ENCODE results near the gene AOAH. TPM values are rescaled to one million over a fixed set of nuclear protein-coding genes. Genes with fewer than 3 reads are reported as not detected.

The AOAH gene
- total RNA-seq, 1 donor from 2014 or later, result 7.4 TPM

GRCh38 chr7:36747280-36748016 is 23.2 kb upstream of the AOAH start:
- Histone ChIP-seq H3K4me1 (no peaks in the 10 kb centered on the region), H3K27ac (no peak overlapping the region), H3K36me3 (no peaks in the 10 kb centered on the region), H3K9me3 (no peaks in the 10 kb centered on the region), H3K4me3 (no peak overlapping the region), H3K27me3 (no peaks in the 10 kb centered on the region)
- no peak for DNase-seq (ENCODE audit: extremely low spot score in 2 of 2)
- intact Hi-C loops (cut with DNase I), result no loop called here
- TF ChIP-seq POLR2A (IDR thresholded peaks at IDR 0.05), result no peak
- TF ChIP-seq CTCF (IDR thresholded peaks at IDR 0.05), result no peak
- TF ChIP-seq POLR2AphosphoS5 (IDR thresholded peaks at IDR 0.05; ENCODE audit: insufficient read depth in 1 of 2, low read depth in 1 of 2), result no peak

- Histone ChIP-seq H3K27me3 (no peaks in the 10 kb centered on the region), H3K27ac (no peak overlapping the region), H3K36me3 (no peaks in the 10 kb centered on the region), H3K4me3 (no peak overlapping the region), H3K9me3 (no peaks in the 10 kb centered on the region), H3K4me1 (no peaks in the 10 kb centered on the region)
- no peak for TF ChIP-seq CTCF (IDR thresholded peaks at IDR 0.05)
- intact Hi-C loops (cut with DNase I), result no loop called here
- no peak for DNase-seq (ENCODE audit: extremely low spot score in 2 of 2)
Observed at GRCh38 chr7:36746347-36746746, 22.1 kb upstream of the AOAH start.

- TF ChIP-seq CTCF (IDR thresholded peaks at IDR 0.05) (no peak), POLR2AphosphoS5 (IDR thresholded peaks at IDR 0.05; ENCODE audit: insufficient read depth in 1 of 2, low read depth in 1 of 2) (no peak), POLR2A (IDR thresholded peaks at IDR 0.05) (no peak)
- Histone ChIP-seq H3K4me3 (no peak overlapping the region), H3K27ac (no peak overlapping the region), H3K27me3 (no peaks in the 10 kb centered on the region), H3K9me3 (no peaks in the 10 kb centered on the region), H3K36me3 (no peaks in the 10 kb centered on the region), H3K4me1 (no peaks in the 10 kb centered on the region)
- peak in 1 of 2 donors; percentile 14 for DNase-seq (ENCODE audit: extremely low spot score in 2 of 2)
- intact Hi-C loops (cut with DNase I), result no loop called here
Observed at GRCh38 chr7:36742911-36743775, 18.8 kb upstream of the AOAH start.

- no peak overlapping the region for H3K4me3 ChIP-seq
- TF ChIP-seq POLR2AphosphoS5 (IDR thresholded peaks at IDR 0.05; ENCODE audit: insufficient read depth in 1 of 2, low read depth in 1 of 2) (no peak), POLR2A (IDR thresholded peaks at IDR 0.05) (no peak), CTCF (IDR thresholded peaks at IDR 0.05) (no peak)
- no peaks in the 10 kb centered on the region for H3K36me3 ChIP-seq
- no peak overlapping the region for H3K27ac ChIP-seq
- intact Hi-C loops (cut with DNase I), result no loop called here
- peak in 1 of 2 donors; percentile 9 for DNase-seq (ENCODE audit: extremely low spot score in 2 of 2)
- no peaks in the 10 kb centered on the region for H3K9me3 ChIP-seq
- no peaks in the 10 kb centered on the region for H3K27me3 ChIP-seq
- H3K4me1 ChIP-seq, result no peaks in the 10 kb centered on the region
Observed at GRCh38 chr7:36741866-36742265, 17.6 kb upstream of the AOAH start.

GRCh38 chr7:36739351-36739750 is 15.1 kb upstream of the AOAH start:
- intact Hi-C loops (cut with DNase I), result no loop called here
- Histone ChIP-seq H3K4me1 (no peaks in the 10 kb centered on the region), H3K4me3 (no peak overlapping the region), H3K36me3 (no peaks in the 10 kb centered on the region), H3K9me3 (no peaks in the 10 kb centered on the region), H3K27ac (no peak overlapping the region), H3K27me3 (no peaks in the 10 kb centered on the region)
- DNase-seq (ENCODE audit: extremely low spot score in 2 of 2), result peak in 1 of 2 donors; percentile 58
- TF ChIP-seq CTCF (IDR thresholded peaks at IDR 0.05), result no peak
- TF ChIP-seq POLR2A (IDR thresholded peaks at IDR 0.05), result no peak
- no peak for TF ChIP-seq POLR2AphosphoS5 (IDR thresholded peaks at IDR 0.05; ENCODE audit: insufficient read depth in 1 of 2, low read depth in 1 of 2)
